ENCODE results near the gene KCTD8.

The KCTD8 gene

DNA sequence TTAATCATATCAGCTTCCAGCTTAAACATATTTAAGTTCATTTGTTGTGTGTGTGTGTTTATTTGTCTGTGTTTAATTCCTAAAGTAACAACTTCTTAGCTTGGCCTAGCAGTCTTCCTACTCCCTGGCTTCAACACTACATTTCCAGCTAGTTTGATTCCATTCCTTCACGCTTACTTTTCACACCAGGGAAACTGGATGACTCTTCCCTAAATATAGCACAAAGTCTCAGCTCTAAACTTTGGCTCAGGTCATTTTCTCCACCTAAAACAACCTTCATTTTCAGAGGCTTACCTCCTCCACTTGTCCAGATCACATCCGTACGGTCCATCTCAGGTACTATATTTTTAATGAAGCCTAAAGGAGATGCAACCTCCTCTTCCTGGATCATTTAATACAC lies 94.4 kb downstream of the KCTD8 start:
- H3K4me3 ChIP-seq (ENCODE audit: low read length), result no peak overlapping the region
- DNase-seq (ENCODE audit: low read depth, low spot score), result no peak

DNA sequence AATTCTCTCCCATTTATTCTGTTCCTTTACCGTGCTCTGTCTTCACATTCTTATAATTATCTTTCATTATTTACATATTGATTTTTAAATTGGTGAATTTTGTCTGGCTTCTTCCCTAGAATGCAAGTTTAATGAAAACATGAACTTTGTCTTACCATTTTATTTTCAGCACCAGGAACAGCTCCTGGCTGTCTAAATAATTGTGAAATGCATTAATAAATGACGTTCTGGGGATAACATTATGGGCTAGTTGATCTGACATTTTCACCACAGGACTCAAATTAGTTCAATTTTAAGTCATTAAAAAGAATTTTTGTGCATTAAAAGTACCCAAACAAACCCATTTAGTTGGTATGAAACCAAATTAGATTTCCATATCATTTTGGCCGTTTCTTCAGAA lies 97.5 kb downstream of the KCTD8 start:
- no peak for DNase-seq (ENCODE audit: low read depth, low spot score)
- H3K4me3 ChIP-seq (ENCODE audit: low read length), result no peak overlapping the region

DNA sequence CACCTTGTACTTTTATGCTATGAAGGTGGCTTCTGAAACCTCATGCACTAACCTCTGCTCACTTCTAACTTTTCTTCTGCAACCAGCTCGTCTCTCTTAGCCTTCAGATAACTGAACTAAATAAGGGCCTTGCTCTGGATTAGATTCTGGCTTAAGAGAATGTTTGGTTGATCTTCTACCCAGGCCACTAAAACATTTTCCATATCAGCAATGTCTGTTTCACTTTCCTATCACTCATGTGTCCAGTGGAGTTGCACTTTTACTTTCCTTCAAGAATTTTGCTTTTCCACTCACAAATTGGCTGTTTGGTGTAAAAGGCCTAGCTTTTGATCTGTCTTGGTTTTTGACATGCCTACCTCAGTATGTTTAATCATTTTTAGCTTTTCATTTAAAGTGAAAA lies 105.8 kb downstream of the KCTD8 start:
- no peak for DNase-seq (ENCODE audit: low read depth, low spot score)
- H3K4me3 ChIP-seq (ENCODE audit: low read length), result no peak overlapping the region

DNA sequence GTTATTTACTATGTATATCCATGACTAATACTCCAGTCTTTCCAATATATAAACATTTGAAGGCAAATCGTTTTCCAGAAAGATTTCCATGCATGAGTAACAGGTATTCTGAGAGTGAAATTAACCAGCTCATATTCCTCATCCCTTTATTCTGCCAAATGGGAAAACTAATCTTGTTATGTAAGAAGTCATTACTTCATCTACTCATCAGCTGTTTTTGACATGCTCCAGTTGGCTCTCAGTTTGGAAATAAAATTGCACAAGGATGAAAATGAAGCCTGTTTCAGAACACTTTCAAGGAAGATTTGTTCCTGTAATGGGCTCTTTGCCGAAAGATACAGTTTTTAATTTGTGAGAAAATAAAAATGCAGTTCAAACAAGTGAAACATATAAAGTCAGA lies 121.9 kb downstream of the KCTD8 start:
- H3K4me3 ChIP-seq (ENCODE audit: low read length), result no peak overlapping the region
- DNase-seq (ENCODE audit: low read depth, low spot score), result no peak

DNA sequence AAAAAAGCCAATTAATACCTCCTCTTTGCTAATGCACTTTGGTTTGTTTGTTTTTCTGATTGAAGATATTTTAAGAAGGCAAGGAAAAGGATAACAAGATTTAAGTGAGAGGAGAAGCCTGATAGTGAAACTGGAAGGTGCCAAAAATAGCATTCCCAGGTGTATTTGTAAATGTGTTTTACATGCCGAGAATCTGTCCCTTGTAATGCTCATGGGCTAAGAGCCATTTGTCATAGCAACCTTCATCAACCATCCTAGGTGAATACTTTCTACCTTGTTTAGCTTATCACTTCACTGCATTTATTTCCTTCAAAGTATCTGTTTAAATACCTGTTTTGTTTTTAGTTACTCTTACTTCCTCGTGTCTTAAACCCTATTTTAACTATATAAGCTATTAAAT lies 127.8 kb downstream of the KCTD8 start:
- DNase-seq (ENCODE audit: low read depth, low spot score), result no peak
- no peak overlapping the region for H3K4me3 ChIP-seq (ENCODE audit: low read length)

DNA sequence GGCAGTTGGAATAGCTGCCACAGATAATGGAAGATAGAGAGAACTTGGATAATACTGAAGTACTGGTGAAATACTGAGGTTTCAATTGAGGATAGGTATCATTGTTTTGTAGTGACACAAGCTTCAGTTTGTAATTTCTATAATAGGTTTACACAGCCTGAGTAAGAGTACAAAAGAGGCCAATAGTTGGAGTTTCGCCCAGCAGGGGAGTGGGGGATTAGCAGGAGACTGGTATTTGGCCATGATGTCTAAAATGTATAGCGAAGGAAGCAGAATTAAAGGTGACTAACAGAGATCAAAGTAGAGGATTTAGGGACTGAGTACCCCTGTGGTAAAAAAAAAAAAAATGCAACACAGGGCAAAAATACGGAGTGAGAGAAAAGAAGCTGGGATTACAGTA lies 129.5 kb downstream of the KCTD8 start:
- no peak for DNase-seq (ENCODE audit: low read depth, low spot score)
- H3K4me3 ChIP-seq (ENCODE audit: low read length), result no peak overlapping the region

DNA sequence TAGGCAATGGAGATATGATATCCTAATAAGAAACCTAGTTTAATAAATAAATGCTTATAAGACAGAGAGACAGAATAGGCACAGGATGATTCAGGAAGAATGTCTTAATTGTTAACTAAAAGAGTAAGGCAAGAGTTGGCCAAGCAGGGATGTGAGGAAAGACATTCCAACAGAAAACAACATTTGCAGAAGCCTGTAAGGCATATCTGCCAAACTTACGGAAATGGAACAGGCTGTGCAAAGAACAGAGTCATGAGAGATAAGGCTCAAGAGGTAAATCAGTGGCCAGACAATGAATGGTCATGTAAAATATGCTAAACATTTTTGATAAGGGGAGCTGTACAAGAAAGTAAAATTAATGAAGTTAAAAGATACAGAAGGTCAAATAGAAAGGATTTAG lies 134.9 kb downstream of the KCTD8 start:
- no peak overlapping the region for H3K4me3 ChIP-seq (ENCODE audit: low read length)
- DNase-seq (ENCODE audit: low read depth, low spot score), result no peak

DNA sequence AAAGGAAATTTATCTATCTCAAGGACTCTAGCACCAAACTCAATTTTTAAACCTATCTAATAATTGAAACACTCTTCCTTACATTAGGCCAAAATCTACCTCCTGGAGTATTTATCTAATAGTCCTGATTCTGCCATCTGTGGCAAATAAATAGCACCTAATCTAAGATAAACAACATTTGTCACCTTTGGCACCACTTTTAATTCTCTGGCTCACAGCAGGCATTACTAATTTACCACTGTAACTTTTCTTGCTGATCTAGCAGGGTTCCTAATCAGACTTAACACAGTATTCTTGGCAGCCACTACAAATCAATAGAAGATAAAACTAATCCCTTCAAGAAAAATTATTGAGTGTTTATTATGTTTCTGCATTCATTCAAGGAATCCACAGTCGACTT lies 161.1 kb downstream of the KCTD8 start:
- DNase-seq (ENCODE audit: low read depth, low spot score), result no peak
- no peak overlapping the region for H3K4me3 ChIP-seq (ENCODE audit: low read length)

DNA sequence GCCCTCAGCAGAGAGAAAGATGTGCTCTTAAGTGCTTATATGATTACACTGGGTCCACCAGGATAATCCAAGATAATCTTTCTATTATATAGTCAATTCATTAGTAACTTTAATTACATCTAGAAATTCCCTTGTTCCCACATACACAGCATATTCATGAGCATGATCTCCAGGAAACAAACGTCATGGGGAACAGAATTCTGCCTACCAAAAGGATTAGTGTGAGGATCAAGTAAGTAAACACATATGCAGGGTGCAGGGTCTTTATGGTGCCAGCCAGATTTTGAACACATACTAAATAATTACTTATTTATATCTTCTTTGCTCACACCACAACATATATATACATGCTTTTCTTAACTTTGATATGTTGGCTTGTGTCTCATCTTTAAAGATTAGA lies 169.1 kb downstream of the KCTD8 start:
- H3K4me3 ChIP-seq (ENCODE audit: low read length), result no peak overlapping the region
- no peak for DNase-seq (ENCODE audit: low read depth, low spot score)

DNA sequence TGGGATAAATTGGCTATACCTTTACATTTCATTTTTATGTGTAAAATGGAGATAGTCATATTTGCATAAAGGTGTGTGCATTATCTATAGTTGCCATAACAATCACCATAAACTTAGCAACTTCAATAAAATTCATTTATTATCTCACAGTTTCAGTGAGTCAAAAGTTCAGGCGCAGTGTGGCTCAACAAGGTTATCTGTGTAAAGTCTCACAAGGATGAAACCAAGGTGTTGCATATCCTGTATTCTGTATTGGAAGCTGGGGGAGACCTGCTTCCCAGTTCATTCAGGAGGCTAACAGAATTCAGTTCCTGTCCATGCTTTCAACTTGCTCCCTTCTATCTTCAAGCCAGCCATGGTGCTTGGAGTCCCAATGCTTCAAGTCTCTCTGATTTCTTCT lies 169.5 kb downstream of the KCTD8 start:
- DNase-seq (ENCODE audit: low read depth, low spot score), result no peak
- no peak overlapping the region for H3K4me3 ChIP-seq (ENCODE audit: low read length)

DNA sequence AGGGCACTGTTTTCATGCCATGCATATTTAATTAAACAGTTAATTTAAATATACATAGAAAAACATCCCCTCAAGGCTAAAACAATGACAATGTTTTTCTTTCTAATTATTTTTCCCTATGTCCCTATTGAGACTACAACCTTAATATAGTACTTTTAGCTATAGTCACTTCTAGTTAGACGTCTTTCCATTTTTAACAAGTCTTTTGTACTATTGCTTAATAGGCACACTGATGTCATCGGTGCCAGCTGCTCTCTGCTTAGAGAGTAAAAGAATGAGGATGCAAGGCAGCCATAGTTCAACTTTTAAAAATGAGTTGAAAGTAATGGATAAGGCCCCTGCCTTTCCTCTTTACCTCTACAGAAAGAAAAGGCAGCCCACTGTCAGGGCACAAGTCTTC lies 191.1 kb downstream of the KCTD8 start:
- no peak overlapping the region for H3K4me3 ChIP-seq (ENCODE audit: low read length)
- no peak for DNase-seq (ENCODE audit: low read depth, low spot score)

DNA sequence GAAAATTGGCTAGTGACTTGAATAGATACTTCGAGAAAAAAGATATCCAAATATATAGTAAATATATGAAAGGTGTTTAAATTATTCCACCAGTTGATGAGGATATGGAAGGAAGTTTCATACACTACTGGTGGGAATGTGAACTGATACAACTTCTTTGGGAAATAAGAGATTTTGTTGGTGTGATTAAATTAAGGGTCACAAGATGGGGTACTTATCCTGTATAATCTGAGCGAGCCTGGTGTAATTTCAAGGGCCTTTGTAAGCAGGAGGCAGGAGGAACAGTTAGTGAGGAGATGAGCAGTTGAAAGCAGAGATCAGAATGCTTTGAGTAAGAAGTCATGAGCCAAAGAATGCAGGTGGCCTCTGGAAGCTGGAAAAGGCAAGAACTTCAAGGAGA lies 192.2 kb downstream of the KCTD8 start:
- DNase-seq (ENCODE audit: low read depth, low spot score), result no peak
- no peak overlapping the region for H3K4me3 ChIP-seq (ENCODE audit: low read length)

DNA sequence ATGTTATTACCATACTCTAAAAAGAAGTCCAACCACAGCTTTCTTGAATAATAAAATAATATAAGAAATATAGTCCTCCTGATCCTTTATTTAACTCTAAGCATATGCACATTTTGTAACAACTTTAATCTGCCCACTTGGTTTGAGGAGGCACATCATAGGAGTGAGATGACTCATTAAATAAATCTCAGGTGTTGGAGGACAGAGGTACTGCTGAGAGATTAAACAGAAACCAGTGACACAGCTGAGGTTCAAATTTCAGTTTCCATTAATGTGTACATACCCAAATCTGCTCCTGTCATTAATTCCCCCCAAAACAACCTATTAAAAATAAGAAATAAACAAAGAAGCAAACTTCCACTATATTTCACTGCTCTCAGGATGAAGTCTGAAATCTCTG lies 211.0 kb downstream of the KCTD8 start:
- DNase-seq (ENCODE audit: low read depth, low spot score), result no peak
- H3K4me3 ChIP-seq (ENCODE audit: low read length), result no peak overlapping the region

DNA sequence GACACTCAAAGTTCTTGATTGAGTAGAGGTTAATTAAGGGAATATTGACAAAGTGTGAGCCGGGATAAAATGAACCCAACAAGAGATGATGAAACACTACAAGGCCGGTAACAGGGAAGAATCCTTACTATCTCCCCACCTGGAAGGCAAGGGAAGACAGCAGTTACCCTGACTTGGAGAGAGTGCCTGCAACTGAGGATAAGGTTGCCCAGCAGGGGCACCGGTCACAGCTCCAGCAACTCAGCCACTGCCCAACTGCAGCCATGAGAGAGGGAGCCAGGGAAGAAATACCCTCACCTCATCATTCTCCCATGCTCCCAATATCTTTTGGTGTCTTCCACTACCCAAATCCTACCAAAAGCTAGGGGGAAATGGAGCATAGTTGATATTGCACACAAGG lies 212.7 kb downstream of the KCTD8 start:
- DNase-seq (ENCODE audit: low read depth, low spot score), result no peak

DNA sequence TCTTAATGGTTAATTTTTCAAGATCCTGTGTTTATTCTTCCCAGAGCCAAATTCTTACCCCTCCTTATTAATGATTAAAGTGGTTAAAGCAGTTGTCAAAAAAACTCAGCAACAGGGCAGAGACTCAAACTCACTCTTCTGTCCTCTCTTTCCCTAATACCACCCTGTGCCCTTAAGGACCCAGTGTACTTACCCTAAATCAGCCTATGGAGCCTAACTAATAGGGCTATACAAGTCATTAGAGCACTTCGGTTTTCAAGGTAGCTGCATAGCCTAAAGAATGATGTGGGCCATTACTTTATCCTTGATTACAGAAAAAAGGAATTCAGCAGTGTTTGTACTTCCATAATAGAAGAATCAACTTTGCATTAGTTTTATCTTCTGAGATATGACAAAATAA lies 216.3 kb downstream of the KCTD8 start:
- no peak overlapping the region for H3K4me3 ChIP-seq (ENCODE audit: low read length)
- no peak for DNase-seq (ENCODE audit: low read depth, low spot score)

More for the DNA sequence above, 212.7 kb downstream of the KCTD8 start:
- no peak overlapping the region for H3K4me3 ChIP-seq (ENCODE audit: low read length)

DNA sequence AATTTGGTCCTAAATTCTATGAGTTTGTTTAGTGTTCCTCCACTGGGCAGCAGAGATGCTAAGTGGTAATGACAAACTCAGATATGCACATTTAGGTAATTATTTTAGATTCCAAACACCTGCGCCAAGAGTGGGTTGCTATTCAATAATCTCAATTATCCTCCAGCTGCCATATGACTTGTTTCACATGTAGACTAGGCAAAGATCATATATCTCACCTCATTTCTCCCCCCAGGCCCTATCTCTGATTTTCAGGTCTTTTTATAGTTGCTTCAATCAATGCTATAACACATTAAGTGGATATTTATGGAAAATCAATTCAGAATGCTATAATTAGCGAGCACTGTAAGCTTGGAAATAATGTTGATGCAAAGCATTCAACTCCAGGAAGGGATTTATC lies 217.6 kb downstream of the KCTD8 start:
- H3K4me3 ChIP-seq (ENCODE audit: low read length), result no peak overlapping the region
- no peak for DNase-seq (ENCODE audit: low read depth, low spot score)

DNA sequence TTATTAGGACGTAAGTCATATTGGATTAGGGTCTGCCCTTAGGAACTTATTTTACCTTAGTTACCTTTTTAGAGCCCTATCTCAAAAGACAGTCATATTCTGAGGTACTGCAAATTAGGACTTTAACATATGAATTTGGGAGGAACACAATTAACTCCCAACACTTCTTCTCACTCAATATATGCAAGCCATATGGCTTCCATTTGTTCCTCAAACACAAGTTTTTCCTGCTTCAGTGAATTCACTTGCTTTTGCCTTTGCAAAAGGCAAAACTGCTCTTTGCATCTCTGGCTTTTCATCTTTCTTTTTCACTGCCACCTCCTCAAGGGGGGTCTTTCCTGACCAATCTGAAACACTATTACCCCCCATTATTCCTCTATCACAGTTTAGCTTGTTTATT lies 220.3 kb downstream of the KCTD8 start:
- H3K4me3 ChIP-seq (ENCODE audit: low read length), result no peak overlapping the region
- no peak for DNase-seq (ENCODE audit: low read depth, low spot score)

DNA sequence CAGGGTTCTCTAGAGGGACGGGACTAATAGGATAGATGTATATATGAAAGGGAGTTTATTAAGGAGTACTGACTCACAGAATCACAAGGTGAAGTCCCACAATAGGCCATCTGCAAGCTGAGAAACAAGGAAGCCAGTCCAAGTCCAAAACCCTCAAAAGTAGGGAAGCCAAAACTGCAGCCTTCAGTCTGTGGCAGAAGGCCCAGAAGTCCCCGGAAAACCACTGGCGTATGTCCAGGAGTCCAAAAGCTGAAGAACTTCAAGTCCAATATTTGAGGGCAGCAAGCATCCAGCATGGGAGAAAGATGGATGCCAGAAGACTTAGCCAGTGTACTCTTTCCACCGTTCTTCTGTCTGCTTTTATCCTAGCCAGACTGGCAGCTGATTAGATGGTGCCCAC lies 227.2 kb downstream of the KCTD8 start:
- DNase-seq (ENCODE audit: low read depth, low spot score), result no peak
- H3K4me3 ChIP-seq (ENCODE audit: low read length), result no peak overlapping the region

DNA sequence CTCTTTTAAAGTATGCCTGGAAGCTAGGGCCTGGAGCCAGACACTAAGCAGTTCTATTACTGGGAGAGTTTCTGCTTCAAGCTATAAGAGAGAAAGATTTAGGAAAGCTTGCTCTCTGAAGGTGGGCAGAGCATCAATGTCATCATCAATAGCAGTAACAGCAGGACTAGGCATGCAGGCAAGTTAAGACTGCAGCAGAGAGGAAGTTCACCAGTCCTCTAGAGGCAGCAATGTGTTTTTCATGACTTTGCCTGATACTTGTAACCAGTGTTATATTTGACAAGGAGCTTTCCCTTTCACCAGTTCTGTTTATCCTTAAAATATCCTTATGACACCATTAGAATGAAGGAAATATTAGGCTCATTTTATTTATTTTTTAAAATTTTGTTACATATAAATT lies 237.9 kb downstream of the KCTD8 start:
- no peak for DNase-seq (ENCODE audit: low read depth, low spot score)
- no peak overlapping the region for H3K4me3 ChIP-seq (ENCODE audit: low read length)

DNA sequence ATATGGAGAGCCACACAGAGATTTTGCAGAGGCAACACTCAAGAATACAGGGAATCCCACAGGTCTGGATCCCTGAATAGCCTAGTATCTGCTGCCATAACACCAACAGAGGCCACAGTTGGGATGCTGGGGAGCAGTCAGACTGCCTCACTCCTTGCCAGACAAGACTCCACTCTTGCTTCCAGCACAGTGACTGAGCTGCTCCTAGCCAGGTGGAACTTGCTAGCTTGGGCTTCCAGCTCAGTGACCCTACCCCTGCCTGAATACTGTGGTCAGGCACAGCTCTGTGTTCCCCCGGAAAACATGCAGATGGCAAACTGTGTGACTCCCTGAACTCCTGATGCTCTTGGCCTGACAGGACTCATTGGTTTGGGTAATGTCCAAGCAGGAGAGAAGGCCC lies 251.8 kb downstream of the KCTD8 start:
- no peak for DNase-seq (ENCODE audit: low read depth, low spot score)
- H3K4me3 ChIP-seq (ENCODE audit: low read length), result no peak overlapping the region

DNA sequence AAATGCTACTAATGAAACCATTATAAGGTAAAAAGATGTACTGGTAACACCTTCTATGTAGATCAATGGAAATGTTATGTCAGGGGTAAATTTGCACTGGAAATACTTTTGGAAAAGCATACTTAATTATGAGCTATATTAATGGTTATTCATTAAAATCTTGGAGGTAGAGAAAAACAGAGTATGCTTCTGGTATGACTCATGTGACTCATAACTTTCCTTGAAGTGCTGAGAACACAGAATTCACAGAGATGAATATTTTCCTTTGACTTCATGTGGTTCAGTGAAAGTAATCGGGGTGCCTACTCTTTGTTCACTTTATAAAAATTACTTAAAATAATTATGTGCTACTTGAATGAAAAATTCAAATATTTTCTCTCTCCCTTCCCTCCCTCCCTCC lies 254.2 kb downstream of the KCTD8 start:
- no peak for DNase-seq (ENCODE audit: low read depth, low spot score)
- H3K4me3 ChIP-seq (ENCODE audit: low read length), result no peak overlapping the region

DNA sequence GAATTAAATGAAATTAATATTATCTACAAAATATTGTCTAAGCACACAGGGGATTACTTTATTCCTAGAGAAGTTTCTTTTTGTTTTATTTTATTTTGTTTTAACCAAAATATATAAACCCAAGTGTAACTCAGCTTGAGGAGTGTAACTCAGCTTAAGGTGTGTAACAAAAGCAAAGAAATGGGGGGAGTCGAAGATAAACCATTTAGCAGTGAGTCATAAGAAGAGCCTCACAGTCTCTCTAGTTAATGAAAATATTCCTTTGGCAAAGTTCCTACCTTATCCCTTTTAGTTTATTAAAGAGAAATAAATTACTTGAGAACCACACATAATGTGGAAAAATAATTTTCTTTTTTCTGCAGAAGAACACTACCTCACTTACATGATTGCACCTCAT lies 261.8 kb downstream of the KCTD8 start:
- DNase-seq (ENCODE audit: low read depth, low spot score), result no peak
- H3K4me3 ChIP-seq (ENCODE audit: low read length), result no peak overlapping the region
